HG03135 (cell line): Measurements from ENCODE around the gene STK33.

Source experiments
- ATAC-seq: cut with Tn5 transposase; IDR thresholded peaks from one replicate; pipeline ENCODE4 v1.9.1; 2021; ENCODE audit warnings: mild to moderate bottlenecking, moderate library complexity; ENCODE audit not compliant: unreplicated experiment

STK33 gene

GRCh38 chr11:8375932-8376331, 218.1 kb downstream of the STK33 start:
- ATAC-seq, result no peak

GRCh38 chr11:8375460-8375859, 218.6 kb downstream of the STK33 start:
- no peak for ATAC-seq

- ATAC-seq, result no peak
Measured at GRCh38 chr11:8374716-8375115, 219.3 kb downstream of the STK33 start.

GRCh38 chr11:8373519-8374432, 220.3 kb downstream of the STK33 start:
- no peak for ATAC-seq

- ATAC-seq, result no peak
Measured at GRCh38 chr11:8372641-8373381, 221.2 kb downstream of the STK33 start.

- ATAC-seq, result no peak
Measured at GRCh38 chr11:8371516-8371884, 222.5 kb downstream of the STK33 start.

GRCh38 chr11:8370812-8371515, 223.1 kb downstream of the STK33 start:
- no peak for ATAC-seq

- ATAC-seq, result no peak
Measured at GRCh38 chr11:8369592-8370205, 224.3 kb downstream of the STK33 start.

GRCh38 chr11:8368772-8369171, 225.3 kb downstream of the STK33 start:
- ATAC-seq, result no peak

- ATAC-seq, result no peak
Measured at GRCh38 chr11:8368194-8368593, 225.8 kb downstream of the STK33 start.

GRCh38 chr11:8366316-8366715, 227.7 kb downstream of the STK33 start:
- no peak for ATAC-seq

- no peak for ATAC-seq
Measured at GRCh38 chr11:8365216-8365941, 228.6 kb downstream of the STK33 start.

GRCh38 chr11:8363921-8364320, 230.1 kb downstream of the STK33 start:
- ATAC-seq, result no peak

GRCh38 chr11:8362899-8363298, 231.1 kb downstream of the STK33 start:
- no peak for ATAC-seq

- no peak for ATAC-seq
Measured at GRCh38 chr11:8362491-8362890, 231.5 kb downstream of the STK33 start.

GRCh38 chr11:8361664-8362210, 232.3 kb downstream of the STK33 start:
- ATAC-seq, result no peak

- no peak for ATAC-seq
Measured at GRCh38 chr11:8361206-8361605, 232.8 kb downstream of the STK33 start.

GRCh38 chr11:8360086-8360828, 233.8 kb downstream of the STK33 start:
- ATAC-seq, result no peak

GRCh38 chr11:8359521-8359920, 234.5 kb downstream of the STK33 start:
- no peak for ATAC-seq
